A673 (cell line): ENCODE measurements around the gene SUZ12.

Source experiments
- EZH2 ChIP-seq: fragments of 200-600 bp; sonication (generic); IDR thresholded peaks from 2 replicates; pipeline ENCODE4 v1.6.1; 2017; ENCODE audit warnings: borderline replicate concordance, low read depth, mild to moderate bottlenecking, mixed read lengths, antibody characterized with exemption, low read length; ENCODE audit not compliant: poor library complexity, severe bottlenecking
- TF ChIP-seq, protein P1 (sequence below): fragments of 300-800, 200-600 bp; sonication (generic); conservative IDR thresholded peaks from 2 replicates; pipeline ENCODE4 v1.5.1; 2017; ENCODE audit warnings: low read depth, mild to moderate bottlenecking, antibody characterized with exemption, low read length, moderate library complexity, mixed read lengths

DNA sequence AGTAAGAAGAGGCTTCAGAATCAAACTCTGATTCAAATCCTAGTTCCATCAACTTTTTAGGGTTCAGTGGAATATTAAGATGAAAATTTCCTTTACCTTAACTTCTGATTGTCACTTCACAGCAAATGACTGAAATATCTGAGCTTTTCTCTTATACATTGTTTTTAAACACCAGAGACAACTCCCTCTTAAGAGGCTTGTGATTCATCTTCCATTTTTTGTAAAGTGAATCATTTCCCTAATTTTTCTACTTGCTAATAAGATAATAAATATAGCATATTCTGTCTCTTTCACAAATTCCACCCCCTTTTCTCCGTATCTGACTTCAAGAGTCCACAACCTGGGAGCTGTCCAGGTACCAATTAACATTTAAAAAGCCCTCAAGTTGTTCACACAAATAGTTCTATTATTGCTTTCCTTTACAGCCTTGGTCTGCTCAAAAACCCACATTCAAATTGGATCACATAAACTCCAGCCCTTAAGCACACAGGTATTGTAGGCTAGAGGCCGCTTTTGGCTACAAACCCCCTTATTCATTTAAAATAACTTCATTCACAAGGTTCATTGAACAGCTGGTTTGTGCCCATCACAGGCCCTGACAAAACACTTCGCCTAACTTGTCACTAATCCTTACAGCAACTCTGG lies 21.2 kb upstream of the SUZ12 start:
- TF ChIP-seq, protein P1, sequence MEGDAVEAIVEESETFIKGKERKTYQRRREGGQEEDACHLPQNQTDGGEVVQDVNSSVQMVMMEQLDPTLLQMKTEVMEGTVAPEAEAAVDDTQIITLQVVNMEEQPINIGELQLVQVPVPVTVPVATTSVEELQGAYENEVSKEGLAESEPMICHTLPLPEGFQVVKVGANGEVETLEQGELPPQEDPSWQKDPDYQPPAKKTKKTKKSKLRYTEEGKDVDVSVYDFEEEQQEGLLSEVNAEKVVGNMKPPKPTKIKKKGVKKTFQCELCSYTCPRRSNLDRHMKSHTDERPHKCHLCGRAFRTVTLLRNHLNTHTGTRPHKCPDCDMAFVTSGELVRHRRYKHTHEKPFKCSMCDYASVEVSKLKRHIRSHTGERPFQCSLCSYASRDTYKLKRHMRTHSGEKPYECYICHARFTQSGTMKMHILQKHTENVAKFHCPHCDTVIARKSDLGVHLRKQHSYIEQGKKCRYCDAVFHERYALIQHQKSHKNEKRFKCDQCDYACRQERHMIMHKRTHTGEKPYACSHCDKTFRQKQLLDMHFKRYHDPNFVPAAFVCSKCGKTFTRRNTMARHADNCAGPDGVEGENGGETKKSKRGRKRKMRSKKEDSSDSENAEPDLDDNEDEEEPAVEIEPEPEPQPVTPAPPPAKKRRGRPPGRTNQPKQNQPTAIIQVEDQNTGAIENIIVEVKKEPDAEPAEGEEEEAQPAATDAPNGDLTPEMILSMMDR: no peak
- no peak for TF ChIP-seq EZH2
